HG03175 (cell line): Measurements from ENCODE around the gene CCDC194.

ENCODE experiments used
- ATAC-seq: cut with Tn5 transposase; IDR thresholded peaks from one replicate; pipeline ENCODE4 v1.9.1; 2021; ENCODE audit warnings: mild to moderate bottlenecking, moderate library complexity; ENCODE audit not compliant: unreplicated experiment

CCDC194 gene, protein sequence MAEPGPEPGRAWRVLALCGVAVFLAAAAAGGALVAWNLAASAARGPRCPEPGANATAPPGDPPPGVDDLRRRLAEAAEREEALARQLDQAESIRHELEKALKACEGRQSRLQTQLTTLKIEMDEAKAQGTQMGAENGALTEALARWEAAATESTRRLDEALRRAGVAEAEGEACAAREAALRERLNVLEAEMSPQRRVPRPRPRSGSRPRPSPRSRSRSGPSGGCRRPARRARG

GRCh38 chr19:17393914-17394313 is at the start of gene CCDC194:
CCDC194 (minus strand) TSS chr19:17394196; CDS start chr19:17394158, 38 bp downstream.
- no peak for ATAC-seq

DNA sequence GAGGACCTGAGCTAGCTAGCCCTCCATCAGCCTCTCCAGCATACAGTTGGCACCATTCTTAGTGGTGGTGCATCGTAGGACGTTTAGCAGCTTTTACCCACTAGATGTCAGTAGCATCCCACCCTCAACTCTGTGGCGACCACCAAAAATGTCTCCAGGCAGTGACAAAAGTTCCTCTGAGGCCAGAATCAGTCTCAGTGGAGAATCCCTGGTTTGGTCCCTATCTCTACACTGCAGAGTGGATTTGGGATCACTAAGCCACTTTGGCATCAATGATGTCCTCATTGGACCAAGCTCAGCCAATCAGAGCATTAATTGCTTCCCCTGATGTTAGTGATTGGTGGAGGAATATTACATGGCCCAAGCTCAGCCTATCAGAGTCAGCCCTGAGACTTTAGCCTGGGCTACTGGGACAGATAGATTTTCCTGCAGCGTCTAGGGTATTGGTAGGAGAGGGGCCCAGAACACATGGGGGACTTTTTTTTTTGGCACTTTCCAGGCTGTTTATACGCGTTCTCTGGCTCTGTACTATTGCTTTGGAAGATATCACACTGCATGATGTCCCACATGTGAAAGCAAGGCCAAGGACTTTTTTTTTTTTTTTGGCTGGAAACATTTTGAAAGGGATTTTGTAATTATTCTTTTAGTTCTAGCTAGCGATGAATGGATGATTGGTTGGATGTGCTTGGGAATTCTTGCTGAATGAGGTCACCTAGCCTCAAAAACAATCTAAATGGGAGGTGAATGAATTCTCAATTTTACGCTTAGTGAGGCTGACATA is 47.4 kb upstream of the CCDC194 start:
- ATAC-seq, result no peak

GRCh38 chr19:17436874-17437267 is 42.9 kb upstream of the CCDC194 start:
- ATAC-seq, result no peak

DNA sequence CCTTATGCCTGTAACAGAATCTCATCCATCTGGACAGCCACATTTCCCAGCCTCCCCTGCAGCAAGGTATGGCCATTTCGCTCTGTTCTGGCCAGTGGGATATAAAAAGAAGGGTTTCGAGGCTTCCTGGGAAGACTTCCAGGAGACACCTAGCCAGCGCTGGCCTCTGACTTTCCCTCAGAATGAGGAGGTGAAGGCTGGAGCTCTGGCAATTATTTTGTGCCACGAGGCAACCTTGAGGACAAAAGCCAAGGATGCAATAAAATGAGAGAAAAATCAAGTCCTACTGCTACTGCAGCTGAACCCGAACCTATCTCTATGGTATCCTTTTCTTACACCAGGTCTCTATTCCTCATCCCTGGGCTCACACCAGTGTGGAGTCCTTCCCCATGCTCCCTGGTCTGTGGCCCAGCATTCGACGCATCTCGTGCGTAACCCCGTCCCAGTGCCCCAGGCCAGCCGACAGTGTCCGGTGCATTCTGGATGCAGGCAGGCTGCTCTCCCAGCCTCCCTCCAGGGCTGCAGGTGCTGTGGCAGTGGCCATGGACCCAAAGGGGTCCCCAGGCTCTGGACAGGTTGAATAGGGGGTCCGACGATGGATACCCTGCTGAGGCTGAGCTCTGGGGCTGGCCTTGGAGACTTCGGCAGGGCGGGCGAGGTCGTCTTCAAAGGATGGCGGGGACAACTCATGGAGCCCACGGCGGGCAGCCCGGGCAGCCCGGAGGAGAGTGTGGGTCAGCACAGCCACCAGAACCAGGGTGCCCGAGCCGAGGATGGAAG is 42.3 kb upstream of the CCDC194 start:
- no peak for ATAC-seq

GRCh38 chr19:17435218-17435617 is 41.2 kb upstream of the CCDC194 start:
- no peak for ATAC-seq

- ATAC-seq, result no peak
Observed at GRCh38 chr19:17431417-17431816, 37.4 kb upstream of the CCDC194 start.

GRCh38 chr19:17429641-17430113 is 35.7 kb upstream of the CCDC194 start:
- ATAC-seq, result no peak

DNA sequence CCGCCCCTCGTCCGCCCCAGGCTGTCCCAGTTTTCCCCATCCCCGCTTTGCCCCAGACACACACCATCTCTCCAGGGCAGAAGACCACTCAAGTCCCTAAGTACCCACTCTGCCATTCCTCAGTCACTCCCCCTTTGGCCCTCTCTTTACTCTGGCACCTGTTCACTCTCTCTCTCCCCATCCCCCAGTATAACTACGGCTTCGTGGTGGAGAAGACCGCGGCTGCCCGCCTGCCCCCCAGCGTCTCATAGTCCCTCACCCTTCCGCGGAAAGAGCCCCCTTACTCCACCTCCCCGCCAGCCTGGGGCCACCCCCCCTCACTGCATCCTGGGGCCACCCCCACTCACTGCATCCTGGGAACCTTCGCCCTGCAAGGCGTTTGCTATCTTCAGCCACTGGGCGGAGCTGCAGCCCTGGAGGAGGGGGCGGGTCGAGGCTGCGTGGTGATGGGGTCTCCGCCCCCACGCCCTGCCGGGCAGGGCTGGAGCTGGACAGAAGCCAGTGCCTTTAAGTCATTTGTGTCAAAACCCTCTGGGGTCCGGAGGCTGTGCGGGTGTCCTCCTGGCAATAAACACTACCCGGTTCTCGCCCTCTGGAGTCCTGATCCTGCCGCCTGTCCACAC is 30.9 kb upstream of the CCDC194 start:
- ATAC-seq, result no peak

DNA sequence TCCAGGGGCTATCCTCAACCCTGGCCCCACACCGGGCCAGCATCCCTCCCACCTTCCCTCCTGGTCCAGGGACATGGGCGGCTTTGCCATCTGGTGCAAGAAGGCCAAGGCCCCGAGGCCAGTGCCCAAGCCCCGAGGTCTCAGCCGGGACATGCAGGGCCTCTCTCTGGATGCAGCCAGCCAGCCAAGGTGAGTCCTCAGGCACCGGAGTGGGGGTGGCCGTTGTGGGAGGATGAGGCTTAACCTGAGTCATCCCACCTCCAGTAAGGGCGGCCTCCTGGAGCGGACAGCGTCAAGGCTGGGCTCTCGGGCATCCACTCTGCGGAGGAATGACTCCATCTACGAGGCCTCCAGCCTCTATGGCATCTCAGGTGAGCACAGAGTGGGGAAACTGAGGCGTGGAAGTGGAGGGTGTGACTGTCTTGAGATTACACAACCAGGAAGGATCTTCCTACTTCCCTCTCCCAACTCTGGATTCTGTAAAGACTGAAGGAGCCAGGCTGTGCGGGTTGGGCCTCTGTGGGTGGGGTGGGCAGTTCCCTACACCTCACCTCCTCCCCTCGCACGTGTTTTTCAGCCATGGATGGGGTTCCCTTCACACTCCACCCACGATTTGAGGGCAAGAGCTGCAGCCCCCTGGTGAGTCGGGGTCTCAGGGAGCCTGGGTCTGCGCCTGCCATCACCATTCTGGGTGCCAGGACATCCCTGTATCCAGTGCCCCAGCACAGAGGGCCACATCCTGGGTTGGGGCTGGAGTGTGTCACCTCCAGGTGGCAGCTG is 29.6 kb upstream of the CCDC194 start:
- no peak for ATAC-seq

- no peak for ATAC-seq
Observed at GRCh38 chr19:17421942-17422341, 27.9 kb upstream of the CCDC194 start.

- ATAC-seq, result no peak
Observed at GRCh38 chr19:17420475-17420924, 26.5 kb upstream of the CCDC194 start.

DNA sequence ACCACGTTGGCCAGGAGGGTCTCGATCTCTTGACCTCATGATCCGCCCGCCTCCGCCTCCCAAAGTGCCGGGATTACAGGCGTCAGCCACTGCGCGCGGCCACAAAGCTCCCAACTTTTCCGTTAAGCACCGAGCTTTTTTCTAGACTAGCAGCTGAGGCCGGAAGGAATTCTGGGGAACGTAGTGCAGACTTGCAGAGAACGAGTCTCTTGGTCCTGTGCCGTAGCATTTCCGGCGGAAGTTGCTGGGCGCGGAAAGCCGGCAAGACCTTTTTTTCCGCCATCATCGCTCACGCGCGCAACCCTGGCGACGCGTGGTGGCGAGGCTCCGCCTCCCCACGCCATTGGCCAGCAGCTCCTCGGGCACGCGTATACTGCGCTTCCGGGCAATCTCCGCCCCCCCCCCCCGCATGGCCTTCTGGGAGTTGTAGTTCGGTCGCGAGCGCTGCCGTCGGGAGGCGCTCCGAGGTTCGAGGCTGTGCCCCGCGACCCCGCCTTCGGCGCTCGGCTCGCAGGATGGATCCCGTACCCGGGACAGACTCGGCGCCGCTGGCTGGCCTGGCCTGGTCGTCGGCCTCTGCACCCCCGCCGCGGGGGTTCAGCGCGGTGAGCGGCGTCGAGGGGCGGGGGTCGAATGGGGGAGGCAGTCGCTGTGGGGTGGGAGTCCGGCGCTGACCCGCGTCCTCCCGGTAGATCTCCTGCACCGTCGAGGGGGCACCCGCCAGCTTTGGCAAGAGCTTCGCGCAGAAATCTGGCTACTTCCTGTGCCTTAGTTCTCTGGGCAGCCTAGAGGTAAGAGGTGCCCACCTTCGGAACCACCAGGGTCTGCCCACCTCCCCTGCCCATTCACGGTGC is 25.9 kb upstream of the CCDC194 start, which contains the start of gene MVB12A:
Gene MVB12A (plus strand): TSS at position 427 of the 854 bp plus-strand sequence. CDS start 89 bp downstream, at position 516.
- peak; percentile 93 for ATAC-seq

GRCh38 chr19:17419154-17419620 is 25.2 kb upstream of the CCDC194 start:
- no peak for ATAC-seq

DNA sequence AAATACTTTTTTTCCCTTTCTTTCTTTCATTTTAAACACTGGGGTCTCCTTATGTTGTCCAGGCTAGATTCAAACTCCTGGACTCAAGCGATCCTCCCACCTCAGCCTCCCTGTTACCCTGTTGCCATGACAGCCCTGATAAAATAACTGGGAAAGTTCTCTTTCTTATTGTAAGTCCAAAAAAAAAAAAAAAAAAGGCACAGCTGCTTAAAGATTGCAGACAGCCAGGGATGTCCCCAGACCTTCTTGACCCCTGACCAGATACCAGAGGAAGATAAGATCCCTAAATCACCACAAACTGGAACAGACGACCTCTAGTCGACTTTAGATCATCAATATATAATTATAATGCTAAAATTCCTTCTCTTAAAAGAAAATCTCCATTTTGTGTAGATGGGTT is 24.7 kb upstream of the CCDC194 start:
- no peak for ATAC-seq

- ATAC-seq, result no peak
Observed at GRCh38 chr19:17415121-17415520, 21.1 kb upstream of the CCDC194 start.

GRCh38 chr19:17414097-17414496 is 20.1 kb upstream of the CCDC194 start:
- ATAC-seq, result no peak

DNA sequence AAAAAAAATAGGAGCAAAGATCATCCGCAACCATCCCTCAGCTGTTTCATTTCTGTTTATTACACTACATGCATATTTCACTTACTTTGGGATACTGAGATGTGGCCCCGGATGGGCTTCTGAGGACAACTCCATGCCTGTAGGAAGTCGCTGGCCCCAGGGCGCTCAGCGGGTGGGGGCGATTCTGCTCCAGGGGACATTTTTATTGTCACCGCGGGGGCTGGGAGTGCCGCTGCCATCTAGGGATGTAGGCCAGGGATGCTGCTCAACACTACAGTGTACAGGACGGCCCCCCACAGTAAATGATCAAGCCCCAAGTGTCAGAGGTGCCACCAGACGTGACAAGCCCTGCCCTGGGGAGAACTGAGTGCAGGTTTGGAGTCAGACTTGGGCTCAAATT is 17.8 kb upstream of the CCDC194 start:
- no peak for ATAC-seq

DNA sequence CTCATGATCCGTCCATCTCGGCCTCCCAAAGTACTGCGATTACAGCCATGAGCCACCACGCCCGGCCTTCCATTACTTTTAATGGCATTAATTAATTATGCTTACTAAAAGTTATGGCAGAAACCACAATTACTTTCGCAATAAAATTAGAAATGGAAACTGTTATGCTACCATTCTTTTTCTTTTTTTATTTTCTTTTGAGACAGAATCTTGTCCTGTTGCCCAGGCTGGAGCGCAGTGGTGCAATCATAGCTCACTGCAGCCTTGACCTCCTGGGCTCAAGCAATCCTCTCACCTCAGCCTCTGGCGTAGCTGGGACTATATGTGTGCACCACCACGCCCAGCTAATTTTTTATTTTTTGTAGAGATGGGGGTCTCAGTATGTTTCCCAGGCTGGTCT is 16.0 kb upstream of the CCDC194 start:
- ATAC-seq, result no peak

DNA sequence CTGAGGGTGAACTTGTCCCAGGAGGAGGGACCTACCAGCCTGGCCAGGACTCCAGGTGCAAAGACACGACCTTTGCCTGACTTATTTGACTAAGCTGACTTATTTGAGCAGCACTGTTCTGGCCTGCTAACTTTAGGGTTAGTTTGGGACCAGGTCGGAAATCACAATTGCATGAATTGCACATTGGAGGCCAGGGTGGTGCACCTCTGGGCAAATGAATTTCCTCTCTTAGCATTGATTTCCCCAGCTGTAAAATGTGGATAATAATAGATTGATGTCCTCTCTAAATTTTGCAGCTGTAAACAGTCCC is 12.8 kb upstream of the CCDC194 start:
- ATAC-seq, result no peak
